Effector CD4-positive, alpha-beta T cell (primary cell): ENCODE data around the gene BNIP3.
"Not testable (repeated sequence)": the region's sequence is repeated elsewhere in the genome, so short reads cannot be mapped to it uniquely, and the experiment has no call there.

Experiments
- DNase-seq: peaks from one replicate; pipeline ENCODE4 v3.0.0-alpha.2; 2020

BNIP3 gene

GRCh38 chr10:132001238-132001972, 19.7 kb upstream of the BNIP3 start:
- DNase-seq, result no peak

GRCh38 chr10:131998845-131999681, 17.3 kb upstream of the BNIP3 start:
- no peak for DNase-seq

DNA sequence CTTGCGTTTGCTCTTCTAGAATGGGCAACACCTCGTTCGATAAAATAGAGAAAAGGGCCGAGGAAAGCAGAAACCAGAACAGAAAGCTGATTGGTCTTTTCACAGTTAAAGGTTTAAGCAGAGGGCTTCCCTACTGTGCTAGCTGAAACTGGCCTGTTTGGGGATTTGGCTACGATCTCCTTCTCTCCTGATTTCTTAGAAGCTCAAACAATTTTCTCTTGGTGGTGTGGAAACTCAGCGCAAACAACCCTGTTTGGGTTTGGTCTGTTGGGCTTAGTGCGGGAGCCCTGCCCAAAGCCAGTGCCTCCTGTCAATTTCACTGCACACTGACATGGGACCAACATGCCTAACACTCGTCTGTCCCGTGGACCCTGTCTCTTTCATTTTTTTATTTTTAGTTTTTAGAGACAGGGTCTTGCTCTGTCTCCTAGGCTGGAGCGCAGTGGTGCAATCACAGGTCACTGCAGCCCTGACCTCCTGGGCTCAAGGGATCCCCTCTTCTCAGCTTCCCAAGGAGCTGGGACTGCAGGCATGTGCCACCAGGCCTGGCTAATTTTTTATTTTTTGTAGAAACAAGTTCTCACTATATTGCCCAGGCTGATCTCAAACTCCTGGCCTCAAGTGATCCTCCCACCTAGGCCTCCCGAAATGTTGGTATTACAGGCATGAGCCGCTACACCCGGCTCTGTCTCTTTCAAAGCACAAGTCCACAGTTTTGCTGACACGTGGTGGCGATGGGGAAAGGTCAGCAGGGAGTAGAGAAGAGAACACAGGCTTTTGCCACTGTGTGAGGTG, 16.5 kb upstream of the BNIP3 start:
- DNase-seq, result no peak

- DNase-seq, result no peak
Observed at GRCh38 chr10:131997366-131998049, 15.8 kb upstream of the BNIP3 start.

GRCh38 chr10:131996466-131997365, 15.0 kb upstream of the BNIP3 start:
- no peak for DNase-seq

GRCh38 chr10:131994435-131994834, 12.7 kb upstream of the BNIP3 start:
- no peak for DNase-seq

GRCh38 chr10:131993275-131993674, 11.6 kb upstream of the BNIP3 start:
- DNase-seq, result no peak

- no peak for DNase-seq
Observed at GRCh38 chr10:131991726-131992125, 10.0 kb upstream of the BNIP3 start.

DNA sequence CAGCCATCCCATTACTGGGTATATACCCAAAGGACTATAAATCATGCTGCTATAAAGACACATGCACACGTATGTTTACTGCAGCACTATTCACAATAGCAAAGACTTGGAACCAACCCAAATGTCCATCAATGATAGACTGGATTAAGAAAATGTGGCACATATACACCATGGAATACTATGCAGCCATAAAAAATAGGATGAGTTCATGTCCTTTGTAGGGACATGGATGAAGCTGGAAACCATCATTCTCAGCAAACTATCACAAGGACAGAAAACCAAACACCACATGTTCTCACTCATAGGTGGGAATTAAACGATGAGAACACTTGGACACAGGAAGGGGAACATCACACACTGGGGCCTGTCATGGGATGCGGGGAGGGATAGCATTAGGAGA, 6.1 kb upstream of the BNIP3 start:
- not testable (repeated sequence) for DNase-seq

GRCh38 chr10:131987301-131987700, 5.6 kb upstream of the BNIP3 start:
- DNase-seq, result not testable (repeated sequence)

DNA sequence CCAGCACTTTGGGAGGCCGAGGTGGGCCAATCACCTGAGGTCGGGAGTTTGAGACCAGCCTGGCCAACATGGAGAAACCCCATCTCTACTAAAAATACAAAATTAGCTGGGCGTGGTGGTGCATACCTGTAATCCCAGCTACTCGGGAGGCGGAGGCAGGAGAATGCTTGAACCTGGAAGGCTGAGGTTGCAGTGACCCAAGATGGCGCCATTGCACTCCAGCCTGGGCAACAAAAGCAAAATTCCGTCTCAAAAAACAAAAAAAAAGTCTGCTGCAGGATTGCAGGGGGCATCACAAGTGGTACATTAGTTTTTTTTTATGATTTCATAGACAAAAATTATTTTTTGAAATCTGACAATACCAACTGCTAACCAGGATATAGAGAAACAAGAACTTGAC, 5.1 kb upstream of the BNIP3 start:
- DNase-seq, result not testable (repeated sequence)

GRCh38 chr10:131983780-131984179, 2.1 kb upstream of the BNIP3 start:
- DNase-seq, result no peak

DNA sequence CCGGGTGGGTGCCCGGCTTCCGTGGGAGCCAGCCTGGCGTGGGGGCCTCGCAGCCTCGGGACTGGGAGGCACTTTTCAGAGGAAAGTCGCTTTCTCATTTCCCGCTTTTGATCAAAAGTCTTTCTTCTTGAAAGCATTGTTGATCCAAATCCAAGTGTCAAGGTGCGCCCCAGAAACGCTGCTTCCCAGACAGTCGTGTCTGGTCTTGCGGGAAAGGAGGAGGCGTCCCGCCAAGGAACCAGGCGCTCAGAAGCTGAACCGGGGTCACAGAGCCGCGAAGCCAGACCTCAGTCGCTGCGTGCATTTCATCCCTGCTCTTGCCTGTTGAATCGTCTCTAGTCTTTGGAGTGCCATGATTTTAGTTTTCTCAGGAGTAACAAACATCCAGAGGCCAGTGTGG, 1.1 kb upstream of the BNIP3 start:
- no peak for DNase-seq

DNA sequence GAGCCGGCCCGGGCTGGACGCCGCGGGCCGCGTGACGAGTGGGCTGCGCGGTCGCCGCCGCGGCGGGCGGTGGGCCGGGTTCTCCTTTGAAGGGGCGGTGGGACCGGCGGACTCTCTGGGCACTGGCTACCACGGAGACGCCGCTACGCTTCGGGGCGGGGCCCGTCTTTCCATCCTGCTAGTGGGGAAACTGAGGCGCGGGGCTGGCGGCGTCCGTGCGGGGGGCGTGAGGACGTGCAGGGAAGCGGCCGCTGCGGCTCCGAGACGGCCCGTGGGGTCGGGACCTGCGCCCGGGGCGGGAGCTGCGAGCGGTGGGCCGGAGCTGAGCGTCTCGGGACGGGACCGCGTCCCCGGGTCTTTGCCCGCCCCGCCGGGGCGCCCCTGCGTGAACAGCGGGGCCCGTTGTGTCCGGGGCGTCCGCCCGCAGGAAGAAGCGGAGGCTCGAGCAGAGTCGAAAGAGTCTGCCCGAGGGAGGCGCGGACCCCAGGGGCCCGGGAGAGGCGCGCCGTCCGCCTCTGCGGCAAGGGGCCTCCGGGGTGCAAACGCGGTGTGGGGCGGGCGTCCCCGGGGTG, 548 bp upstream of the BNIP3 start:
- DNase-seq, result no peak

GRCh38 chr10:131980761-131981428, 828 bp downstream of the BNIP3 start:
- no peak for DNase-seq

DNA sequence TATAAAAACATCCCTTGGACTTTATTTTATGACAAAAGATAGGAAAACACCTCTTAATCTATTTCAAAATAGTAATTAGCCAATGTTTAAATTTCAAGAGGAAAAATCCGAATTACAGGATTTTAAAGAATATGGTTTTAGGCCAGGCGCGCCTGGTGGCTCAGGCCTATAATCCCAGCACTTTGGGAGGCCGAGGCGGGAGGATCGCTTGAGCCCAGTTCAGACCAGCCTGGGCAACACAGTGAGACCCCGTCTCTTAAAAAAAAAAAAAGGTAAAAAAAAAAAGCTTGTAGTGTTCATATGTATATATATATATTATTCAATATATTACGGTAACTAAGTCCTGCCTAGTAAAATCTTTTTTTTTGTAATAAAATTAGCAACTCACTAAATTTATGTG, 1.4 kb downstream of the BNIP3 start:
- DNase-seq, result no peak

GRCh38 chr10:131979821-131980270, 1.9 kb downstream of the BNIP3 start:
- DNase-seq, result no peak

GRCh38 chr10:131979336-131979735, 2.4 kb downstream of the BNIP3 start:
- DNase-seq, result no peak

DNA sequence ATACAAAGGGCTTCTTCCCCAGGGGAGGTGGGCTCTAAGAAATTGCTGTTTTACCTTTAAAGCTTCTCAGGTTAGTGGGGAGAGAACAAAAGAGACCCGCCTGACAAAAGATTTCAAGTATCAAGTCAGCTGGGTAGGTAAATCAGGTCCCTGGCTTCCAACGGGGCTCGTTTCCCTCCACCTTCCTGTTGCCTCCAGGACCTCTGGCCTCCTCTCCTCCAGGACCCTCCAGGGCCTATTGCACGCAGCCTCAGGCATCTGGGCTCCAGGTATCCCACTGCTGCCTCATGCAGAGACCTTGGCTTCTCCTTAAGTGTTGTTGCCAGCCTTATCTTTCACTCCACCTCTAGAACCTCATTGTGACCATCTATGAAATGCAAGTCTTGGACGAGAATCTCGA, 2.9 kb downstream of the BNIP3 start:
- no peak for DNase-seq

DNA sequence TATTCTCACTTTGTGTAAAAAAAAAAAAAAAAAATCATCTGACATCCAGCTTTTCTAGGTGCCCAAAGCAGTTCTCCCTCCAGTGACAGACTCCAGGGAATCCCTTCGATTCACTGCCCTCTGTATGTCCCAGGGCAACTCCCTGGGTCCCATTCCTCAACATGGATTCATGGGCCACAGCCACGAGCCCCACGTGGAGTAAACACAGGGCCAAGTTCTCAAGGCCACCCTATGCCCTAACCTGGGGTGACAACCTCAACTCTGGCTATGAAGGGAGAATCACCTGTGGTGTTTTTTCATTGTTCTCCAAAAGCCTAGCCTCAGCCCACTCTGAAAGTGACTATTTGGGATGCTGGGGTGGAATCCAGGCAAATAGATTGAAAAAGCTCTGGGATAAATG, 3.4 kb downstream of the BNIP3 start:
- no peak for DNase-seq
